Activated CD4-positive, alpha-beta T cell treated with anti-CD3 and anti-CD28 coated beads for 24 hours (primary cell): Measurements from ENCODE around the gene RBM19.

Experiments used
- DNase-seq, 2 donors: peaks; one replicate each; pipeline ENCODE4 v3.0.0-alpha.2; 2020; ENCODE audit warnings: low read depth in 2 of 2

The RBM19 gene

GRCh38 chr12:113886721-113887120, 79.4 kb downstream of the RBM19 start:
- no peak for DNase-seq

DNA sequence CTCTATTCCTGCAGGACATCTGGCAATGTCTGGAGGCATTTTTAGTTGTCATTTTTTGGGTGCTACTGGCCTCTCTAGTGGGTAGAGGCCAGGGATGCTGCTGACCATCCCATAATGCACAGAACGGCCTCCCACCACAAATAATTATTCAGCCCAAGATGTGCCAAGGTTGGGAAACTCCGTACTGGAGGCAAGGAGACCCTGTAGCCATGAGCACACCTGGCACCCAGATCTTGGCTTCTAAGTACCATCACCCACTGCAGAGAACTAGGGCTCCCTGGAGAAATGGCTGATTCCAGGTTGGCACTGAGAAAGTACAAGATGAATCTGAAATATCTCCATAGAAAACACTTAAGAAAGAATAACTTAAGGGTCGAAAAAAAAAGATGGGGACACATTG, 81.7 kb downstream of the RBM19 start:
- DNase-seq = no peak

DNA sequence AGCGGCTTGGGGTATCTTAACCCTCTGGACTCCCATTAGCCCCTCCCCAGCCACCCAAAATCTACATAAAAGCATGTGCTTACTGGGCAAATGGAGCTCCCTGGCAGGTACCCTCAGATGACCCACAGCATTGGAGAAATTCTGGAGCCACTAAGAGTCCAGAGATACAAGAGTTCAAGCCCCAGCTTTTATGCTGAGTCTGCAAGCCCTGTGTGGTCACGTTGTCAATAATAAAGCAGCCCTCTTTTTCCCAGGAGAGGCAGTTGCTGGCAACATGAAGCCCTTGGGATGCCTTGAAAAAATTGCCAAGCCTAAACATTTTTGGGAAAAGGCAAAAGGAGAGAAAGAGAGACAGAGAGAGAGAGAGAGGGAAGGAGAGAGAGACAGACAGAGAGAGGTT, 83.4 kb downstream of the RBM19 start:
- no peak for DNase-seq

DNA sequence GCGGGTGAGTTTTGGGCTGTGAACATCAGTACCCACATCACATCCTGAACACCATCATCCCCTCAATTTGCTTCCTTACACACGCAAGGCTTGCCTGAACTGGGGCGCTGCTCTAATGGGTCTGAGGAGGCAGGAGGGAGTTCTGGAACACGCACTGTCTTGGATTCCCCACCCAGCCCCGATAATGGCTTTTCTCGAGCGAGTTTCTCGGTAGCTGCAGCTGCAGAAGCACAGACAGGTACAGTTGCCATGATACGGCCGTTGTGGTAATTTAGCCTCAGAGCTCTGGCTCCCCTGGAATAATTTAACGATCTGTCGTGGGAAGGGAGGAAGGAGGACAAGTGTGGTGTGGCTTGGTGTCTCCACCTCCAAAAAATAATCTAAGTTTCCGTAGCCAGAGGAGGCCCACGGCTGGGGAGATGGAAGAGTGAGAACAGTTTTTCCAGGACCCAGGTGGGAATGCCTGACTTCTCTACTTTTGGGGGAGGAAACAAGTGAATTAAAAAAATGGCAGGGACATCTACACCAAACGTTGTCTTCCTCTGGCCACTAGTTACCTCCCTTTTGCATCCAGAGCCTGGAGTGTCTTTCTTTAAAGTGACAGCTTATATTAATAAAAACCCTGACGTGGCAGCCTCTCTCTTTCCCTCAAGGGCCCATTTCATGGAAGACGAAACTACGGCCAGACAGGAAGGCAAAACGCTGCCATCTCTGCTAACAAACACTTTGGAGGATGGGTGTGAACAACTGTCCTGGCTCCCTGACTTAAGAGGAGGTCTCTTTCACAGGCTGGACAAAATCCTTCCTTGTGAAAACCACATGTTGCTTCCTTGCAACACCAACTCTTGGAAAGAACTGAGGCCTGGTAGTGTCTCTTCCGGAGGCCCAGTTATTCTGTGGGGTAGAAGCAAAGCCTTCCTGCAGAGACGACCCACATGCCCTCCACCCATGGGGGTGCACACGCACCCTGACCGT, 84.8 kb downstream of the RBM19 start:
- no peak for DNase-seq

- no peak for DNase-seq
Observed at GRCh38 chr12:113880326-113880725, 85.8 kb downstream of the RBM19 start.

- no peak for DNase-seq
Observed at GRCh38 chr12:113879658-113880057, 86.5 kb downstream of the RBM19 start.

- no peak for DNase-seq
Observed at GRCh38 chr12:113877607-113878006, 88.5 kb downstream of the RBM19 start.

DNA sequence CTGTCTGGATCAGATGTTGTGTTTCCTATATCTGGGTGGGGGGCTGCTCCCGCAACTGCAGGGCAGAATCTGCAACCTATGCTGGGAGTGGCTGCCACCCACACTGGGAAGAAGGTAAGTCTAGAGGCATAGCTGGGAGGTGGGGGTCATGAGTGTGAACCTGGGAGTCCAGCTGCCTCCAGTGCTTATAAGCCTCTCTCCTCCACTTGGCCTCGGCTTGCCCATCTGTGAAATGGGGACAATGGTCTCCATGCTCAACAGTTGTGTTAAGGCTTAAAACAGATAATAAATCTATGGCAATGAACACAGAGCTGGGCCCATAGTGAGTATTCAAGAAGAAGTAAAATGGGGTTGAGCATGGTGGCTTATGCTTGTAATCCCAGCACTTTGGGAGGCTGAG, 90.0 kb downstream of the RBM19 start:
- no peak for DNase-seq

GRCh38 chr12:113875691-113876090, 90.4 kb downstream of the RBM19 start:
- DNase-seq = no peak

DNA sequence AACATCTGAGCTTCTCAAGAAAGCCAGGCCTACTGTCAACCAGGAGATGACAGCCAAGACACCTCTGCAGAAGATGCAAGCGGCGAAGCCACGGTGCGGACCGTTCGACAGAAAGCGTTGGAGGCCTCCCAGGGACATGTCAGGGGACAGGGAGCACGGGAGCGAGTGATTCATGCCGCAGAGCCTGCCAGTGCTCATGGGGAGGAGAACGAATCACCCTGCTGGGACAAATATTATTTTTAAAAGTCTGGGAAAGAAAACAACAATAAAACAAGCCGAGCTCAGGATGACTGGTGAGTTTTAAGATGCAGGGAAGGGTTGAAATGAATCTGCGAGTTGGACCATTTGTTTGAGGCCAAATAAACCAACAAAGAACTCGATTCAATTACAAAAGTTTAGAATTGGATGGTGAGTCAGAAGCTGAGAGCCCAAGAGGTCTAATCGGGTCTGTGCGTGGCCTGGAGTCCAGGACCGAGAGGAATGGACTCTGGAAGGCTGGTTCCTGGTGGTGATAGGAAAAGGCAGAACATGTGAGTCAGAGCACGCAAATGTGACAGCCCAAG, 91.0 kb downstream of the RBM19 start:
- DNase-seq = no peak

- no peak for DNase-seq
Observed at GRCh38 chr12:113874326-113874725, 91.8 kb downstream of the RBM19 start.

- DNase-seq = no peak
Observed at GRCh38 chr12:113873740-113874139, 92.4 kb downstream of the RBM19 start.

- DNase-seq = no peak
Observed at GRCh38 chr12:113870890-113871289, 95.2 kb downstream of the RBM19 start.

- no peak for DNase-seq
Observed at GRCh38 chr12:113870035-113870434, 96.1 kb downstream of the RBM19 start.

GRCh38 chr12:113868365-113868764, 97.8 kb downstream of the RBM19 start:
- no peak for DNase-seq

- DNase-seq = no peak
Observed at GRCh38 chr12:113867258-113867657, 98.9 kb downstream of the RBM19 start.

DNA sequence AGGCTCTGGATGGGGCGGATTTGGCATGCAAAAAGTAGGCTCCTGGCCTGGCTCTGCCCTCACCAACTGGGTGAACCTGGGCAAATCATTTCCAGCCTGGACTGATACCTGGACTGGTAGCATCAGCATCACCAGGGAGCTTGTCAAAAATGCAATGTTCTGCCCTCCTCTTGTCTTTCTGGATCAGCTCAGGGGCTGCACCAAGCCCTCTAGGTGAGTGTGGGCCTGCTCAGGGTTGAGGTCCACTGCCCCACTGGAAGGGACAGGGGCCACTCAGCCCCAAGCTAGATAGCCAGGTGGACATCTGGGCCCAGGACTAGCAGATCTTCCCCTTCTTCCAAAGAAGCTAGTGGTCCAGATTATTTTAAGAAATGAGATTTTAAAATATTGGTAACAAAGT, 99.6 kb downstream of the RBM19 start:
- DNase-seq = no peak

- DNase-seq = no peak
Observed at GRCh38 chr12:113863455-113863845, 102.7 kb downstream of the RBM19 start.

GRCh38 chr12:113862590-113863454, 103.3 kb downstream of the RBM19 start:
- DNase-seq = no peak

- DNase-seq = no peak
Observed at GRCh38 chr12:113861708-113862312, 104.3 kb downstream of the RBM19 start.

GRCh38 chr12:113860950-113861349, 105.2 kb downstream of the RBM19 start:
- no peak for DNase-seq
